Transverse colon (tissue), 4 donors: ENCODE measurements around the gene DMD. TPM values are rescaled to one million over a fixed set of nuclear protein-coding genes. Genes with fewer than 3 reads are reported as not detected.

Experiments used
- DNase-seq: peaks from one replicate; pipeline ENCODE4 v3.0.0-alpha.2; 2019
- H3K27ac ChIP-seq, 4 donors: fragments of 200-600 bp; sonication (generic); 2 replicates each; pipeline ENCODE4 v1.5.1; 2016 to 2018; ENCODE audit warnings: inconsistent platforms in 4 of 4
- H3K27me3 ChIP-seq: fragments of 200-600 bp; sonication (generic); 2 replicates; pipeline ENCODE4 v1.5.1; 2017; ENCODE audit warnings: inconsistent platforms
- H3K36me3 ChIP-seq, 4 donors: fragments of 200-600 bp; sonication (generic); 2 replicates each; pipeline ENCODE4 v1.5.1; 2017 to 2019; ENCODE audit warnings: inconsistent platforms in 4 of 4
- H3K4me1 ChIP-seq, 4 donors: fragments of 200-600 bp; sonication (generic); 2 replicates each; pipeline ENCODE4 v1.5.1; 2017 to 2020; ENCODE audit warnings: inconsistent platforms in 4 of 4
- H3K4me3 ChIP-seq, 4 donors: fragments of 200-600 bp; sonication (generic); 1 replicate in 1 of 4; 2 replicates in 3 of 4; pipeline versions ENCODE4 v1.5.1 to v1.6.1; 2017 to 2019; ENCODE audit warnings: inconsistent platforms in 4 of 4
- H3K9me3 ChIP-seq, 2 donors: fragments of 200-600 bp; sonication (generic); 2 replicates each; pipeline ENCODE4 v1.5.1; 2017 to 2019; ENCODE audit warnings: inconsistent platforms in 2 of 2
- EP300 ChIP-seq: sonication (generic); formaldehyde crosslinking; IDR thresholded peaks from one replicate; pipeline ENCODE4 v1.6.1; 2017; ENCODE audit warnings: antibody characterized with exemption, low read depth
- POLR2A ChIP-seq: fragments of 450-650 bp; IDR thresholded peaks from one replicate; pipeline ENCODE4 v1.6.1; 2016; ENCODE audit warnings: antibody characterized with exemption, mild to moderate bottlenecking, moderate library complexity
- POLR2AphosphoS5 ChIP-seq, 3 donors: sonication (generic); formaldehyde crosslinking; IDR thresholded peaks; one replicate each; pipeline ENCODE4 v1.6.1; 2016; ENCODE audit warnings: antibody characterized with exemption in 3 of 3
- WGBS, 2 donors: methylation state at CpG; one replicate each; pipeline ENCODE4 v1.1.5; 2018; ENCODE audit warnings: low coverage in 1 of 2; 5-methylcytosine and 5-hydroxymethylcytosine counted together
- in situ Hi-C, 4 donors: fragments of 200-750 bp; cut with MboI; loops; one replicate each; pipeline versions ENCODE4 v1.15.0 to v1.15.1; 2017; ENCODE audit warnings: low sequenced_read_pairs in 3 of 4, low pct_ligation_motif_present in 1 of 4, low pct_unique_long_range_greater_than_20kb in 1 of 4
- intact Hi-C: fragments of 100-400 bp; cut with DNase I; formaldehyde crosslinking; loops from one replicate; pipeline ENCODE4 v1.15.1; 2023; ENCODE audit warnings: low total_unique reads
- total RNA-seq, 4 donors: library from RNA; depleted of rRNA; stranded (reverse); fragments of >200 nt; gene quantifications; one replicate each; pipeline ENCODE4 v1.1.0, GENCODE V29; 2016
- TF ChIP-seq, protein P1 (sequence below), 5 experiments: fragments of 200-600 bp in 3 of 5; fragments of 450-650 bp in 2 of 5; sonication (generic) in 3 of 5; IDR thresholded peaks; 1 replicate in 2 of 5; 2 replicates in 3 of 5; pipeline ENCODE4 v1.5.1; 2016 to 2017; ENCODE audit warnings: antibody characterized with exemption in 5 of 5, inconsistent platforms in 3 of 5, mild to moderate bottlenecking in 2 of 5, moderate library complexity in 1 of 5

The DMD gene
- total RNA-seq, 4 donors from 2014 or later = 20.9 to 44.6 (median 32.5) TPM

DNA sequence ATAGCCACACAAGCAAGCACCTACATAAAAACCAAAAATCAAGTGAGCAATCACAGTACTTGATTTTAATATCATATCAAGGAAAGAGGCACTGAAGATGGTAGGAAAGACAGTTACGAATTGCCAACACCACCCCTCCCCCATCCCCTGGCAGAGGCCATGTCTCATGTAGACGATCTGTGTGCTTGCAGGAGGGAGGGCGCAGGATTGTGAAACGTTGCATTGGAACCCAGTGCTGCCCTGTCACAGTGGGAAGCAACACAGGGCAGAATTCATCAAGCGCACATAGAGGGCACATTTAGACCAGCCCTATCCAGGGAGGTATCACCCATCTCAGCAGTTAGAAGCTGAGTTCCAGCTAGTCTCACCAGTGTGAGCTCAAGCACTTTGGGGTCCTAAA is 359.8 kb downstream of the DMD start:
- intact Hi-C loops (no loop called here), in situ Hi-C loops (no loop called here)
- TF ChIP-seq POLR2AphosphoS5 (IDR thresholded peaks at IDR 0.05) (no peak), EP300 (no peak), POLR2A (no peak)
- TF ChIP-seq, protein P1, sequence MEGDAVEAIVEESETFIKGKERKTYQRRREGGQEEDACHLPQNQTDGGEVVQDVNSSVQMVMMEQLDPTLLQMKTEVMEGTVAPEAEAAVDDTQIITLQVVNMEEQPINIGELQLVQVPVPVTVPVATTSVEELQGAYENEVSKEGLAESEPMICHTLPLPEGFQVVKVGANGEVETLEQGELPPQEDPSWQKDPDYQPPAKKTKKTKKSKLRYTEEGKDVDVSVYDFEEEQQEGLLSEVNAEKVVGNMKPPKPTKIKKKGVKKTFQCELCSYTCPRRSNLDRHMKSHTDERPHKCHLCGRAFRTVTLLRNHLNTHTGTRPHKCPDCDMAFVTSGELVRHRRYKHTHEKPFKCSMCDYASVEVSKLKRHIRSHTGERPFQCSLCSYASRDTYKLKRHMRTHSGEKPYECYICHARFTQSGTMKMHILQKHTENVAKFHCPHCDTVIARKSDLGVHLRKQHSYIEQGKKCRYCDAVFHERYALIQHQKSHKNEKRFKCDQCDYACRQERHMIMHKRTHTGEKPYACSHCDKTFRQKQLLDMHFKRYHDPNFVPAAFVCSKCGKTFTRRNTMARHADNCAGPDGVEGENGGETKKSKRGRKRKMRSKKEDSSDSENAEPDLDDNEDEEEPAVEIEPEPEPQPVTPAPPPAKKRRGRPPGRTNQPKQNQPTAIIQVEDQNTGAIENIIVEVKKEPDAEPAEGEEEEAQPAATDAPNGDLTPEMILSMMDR (IDR thresholded peaks at IDR 0.05) = no peak
- Histone ChIP-seq H3K27ac (no peak overlapping the region), H3K4me3 (no peak overlapping the region), H3K4me1 (no peaks in the 10 kb centered on the region), H3K36me3 (no peaks in the 10 kb centered on the region), H3K9me3 (no peaks in the 10 kb centered on the region), H3K27me3 (no peaks in the 10 kb centered on the region)
- DNase-seq = no peak
- 88% methylated on average over 5 of the region's 5 CpGs; no CpG with 5 or more reads in 1 of the 2 donors for whole genome bisulfite sequencing, 2 donors

DNA sequence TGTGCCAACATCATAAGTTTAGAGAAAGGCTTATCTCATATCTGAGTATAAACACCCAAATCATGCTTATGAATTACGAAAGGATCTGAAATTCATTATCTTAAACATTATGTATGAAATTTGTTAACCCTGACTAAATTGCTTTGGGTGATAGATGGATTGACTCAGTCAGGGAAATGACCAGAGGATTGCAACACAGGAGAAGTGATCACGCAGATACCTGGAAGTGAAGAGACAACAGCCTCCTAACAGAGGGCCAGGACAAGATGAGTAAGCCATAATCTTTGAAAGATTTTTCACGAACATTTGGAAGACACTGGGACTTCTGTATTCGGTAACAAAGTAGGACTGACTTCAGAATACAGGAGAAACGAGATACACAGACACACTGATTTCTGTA is 363.4 kb downstream of the DMD start:
- no peak overlapping the region for H3K27ac ChIP-seq
- no peaks in the 10 kb centered on the region for H3K4me1 ChIP-seq
- H3K36me3 ChIP-seq = no peaks in the 10 kb centered on the region
- no peak overlapping the region for H3K4me3 ChIP-seq
- no peaks in the 10 kb centered on the region for H3K27me3 ChIP-seq
- no peak for DNase-seq
- H3K9me3 ChIP-seq = no peaks in the 10 kb centered on the region
- intact Hi-C loops (no loop called here), in situ Hi-C loops (no loop called here)
- 82 to 92% methylated on average over 2 to 5 of the region's 5 CpGs for WGBS, 2 donors
- TF ChIP-seq POLR2A (no peak), EP300 (no peak), POLR2AphosphoS5 (IDR thresholded peaks at IDR 0.05) (no peak)
- TF ChIP-seq, protein P1 (IDR thresholded peaks at IDR 0.05) = no peak

DNA sequence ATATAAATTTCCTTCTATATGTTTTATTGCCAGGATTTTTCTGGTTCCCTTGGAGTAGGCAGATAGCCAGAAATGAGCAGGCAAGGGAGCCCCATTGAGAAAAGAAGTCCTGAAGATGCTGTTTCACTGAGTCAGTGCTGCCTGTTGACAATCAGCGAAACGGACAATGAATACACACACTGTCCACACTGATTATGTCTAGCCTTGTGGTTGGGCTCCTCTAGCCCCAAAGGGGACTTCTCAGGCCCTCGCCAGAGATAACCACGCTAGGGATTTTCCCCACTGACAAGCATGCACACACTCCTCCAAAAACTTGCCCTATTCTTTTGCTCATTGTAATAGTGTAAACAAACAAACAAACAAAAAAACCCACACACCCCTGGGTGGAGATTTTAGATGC is 369.3 kb downstream of the DMD start:
- in situ Hi-C loops = no loop called here

DNA sequence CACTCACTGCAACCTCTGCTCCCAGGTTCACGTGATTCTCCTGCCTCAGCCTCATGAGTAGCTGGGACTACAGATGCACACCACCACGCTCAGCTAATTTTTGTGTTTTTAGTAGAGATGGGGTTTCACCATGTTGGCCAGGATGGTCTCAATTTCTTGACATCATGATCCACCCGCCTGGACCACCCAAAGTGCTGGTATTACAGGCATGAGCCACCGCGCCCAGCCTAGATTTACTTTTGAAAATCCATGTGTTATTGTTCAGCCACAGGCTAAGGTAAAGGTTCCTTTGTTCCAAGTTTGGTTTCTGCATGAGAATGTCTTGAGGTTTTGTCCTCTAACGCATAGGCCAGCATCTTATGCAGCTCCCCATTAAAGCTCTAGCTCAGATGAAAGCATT is 371.6 kb downstream of the DMD start:
- no peaks in the 10 kb centered on the region for H3K4me1 ChIP-seq
- H3K27me3 ChIP-seq = no peaks in the 10 kb centered on the region
- in situ Hi-C loops (no loop called here), intact Hi-C loops (no loop called here)
- no peak for DNase-seq
- no peak overlapping the region for H3K4me3 ChIP-seq
- no peak overlapping the region for H3K27ac ChIP-seq
- no peaks in the 10 kb centered on the region for H3K36me3 ChIP-seq
- 84% methylated on average over 6 of the region's 6 CpGs; no CpG with 5 or more reads in 1 of the 2 donors for WGBS, 2 donors
- TF ChIP-seq POLR2AphosphoS5 (IDR thresholded peaks at IDR 0.05) = no peak
- TF ChIP-seq, protein P1 (IDR thresholded peaks at IDR 0.05) = no peak
- TF ChIP-seq POLR2A = no peak
- TF ChIP-seq EP300 = no peak
- H3K9me3 ChIP-seq = no peaks in the 10 kb centered on the region

More for the DNA sequence above, 369.3 kb downstream of the DMD start:
- TF ChIP-seq POLR2AphosphoS5 (IDR thresholded peaks at IDR 0.05) = no peak
- no peak for TF ChIP-seq EP300
- TF ChIP-seq, protein P1 (IDR thresholded peaks at IDR 0.05) = no peak
- no peak for TF ChIP-seq POLR2A
- Histone ChIP-seq H3K36me3 (no peaks in the 10 kb centered on the region), H3K4me1 (no peaks in the 10 kb centered on the region), H3K27ac (no peak overlapping the region), H3K9me3 (no peaks in the 10 kb centered on the region), H3K27me3 (no peaks in the 10 kb centered on the region), H3K4me3 (no peak overlapping the region)
- WGBS, 2 donors = 63 to 76% methylated on average over 3 to 4 of the region's 4 CpGs
- DNase-seq = no peak
- intact Hi-C loops = no loop called here
